Activated T-helper 1 cell treated with Interleukin-2 at 50 U/mL for 16 hours (primary cell): ENCODE data around the gene CLASP1.
A peak's percentile ranks its signal among the peaks of the same experiment; 100 is the strongest.

ENCODE experiments used
- DNase-seq: peaks from one replicate; pipeline ENCODE4 v3.0.0-alpha.2; 2020; ENCODE audit warnings: low read depth

The CLASP1 gene

GRCh38 chr2:121539750-121540469, 109.4 kb downstream of the CLASP1 start:
- no peak for DNase-seq

GRCh38 chr2:121536850-121537557, 112.3 kb downstream of the CLASP1 start:
- no peak for DNase-seq

GRCh38 chr2:121536347-121536746, 112.9 kb downstream of the CLASP1 start:
- no peak for DNase-seq

- no peak for DNase-seq
These were observed 115.3 kb downstream of the CLASP1 start for GRCh38 chr2:121534007-121534406.

GRCh38 chr2:121532894-121533293, 116.4 kb downstream of the CLASP1 start:
- DNase-seq = no peak

GRCh38 chr2:121532347-121532766, 116.9 kb downstream of the CLASP1 start:
- no peak for DNase-seq

- DNase-seq = peak; percentile 75
These were observed 119.0 kb downstream of the CLASP1 start for GRCh38 chr2:121530212-121530705.

GRCh38 chr2:121529439-121530211, 119.6 kb downstream of the CLASP1 start:
- no peak for DNase-seq

GRCh38 chr2:121527009-121527682, 122.1 kb downstream of the CLASP1 start:
- no peak for DNase-seq

GRCh38 chr2:121524685-121525425, 124.4 kb downstream of the CLASP1 start:
- DNase-seq = no peak

GRCh38 chr2:121521359-121521758, 127.9 kb downstream of the CLASP1 start:
- no peak for DNase-seq

GRCh38 chr2:121520641-121520994, 128.6 kb downstream of the CLASP1 start:
- DNase-seq = no peak

GRCh38 chr2:121519732-121520640, 129.3 kb downstream of the CLASP1 start:
- DNase-seq = no peak

GRCh38 chr2:121519153-121519552, 130.1 kb downstream of the CLASP1 start:
- DNase-seq = no peak

GRCh38 chr2:121513597-121514333, 135.5 kb downstream of the CLASP1 start:
- no peak for DNase-seq

GRCh38 chr2:121510857-121511256, 138.4 kb downstream of the CLASP1 start:
- no peak for DNase-seq

GRCh38 chr2:121506621-121507020, 142.6 kb downstream of the CLASP1 start:
- no peak for DNase-seq

GRCh38 chr2:121505986-121506586, 143.2 kb downstream of the CLASP1 start:
- DNase-seq = no peak

GRCh38 chr2:121505005-121505404, 144.3 kb downstream of the CLASP1 start:
- DNase-seq = no peak
